Measurements from ENCODE around the gene ZNF331.

GRCh38 chr19:53596056-53596455 is 58.1 kb downstream of the ZNF331 start:
- TF ChIP-seq, protein P1, sequence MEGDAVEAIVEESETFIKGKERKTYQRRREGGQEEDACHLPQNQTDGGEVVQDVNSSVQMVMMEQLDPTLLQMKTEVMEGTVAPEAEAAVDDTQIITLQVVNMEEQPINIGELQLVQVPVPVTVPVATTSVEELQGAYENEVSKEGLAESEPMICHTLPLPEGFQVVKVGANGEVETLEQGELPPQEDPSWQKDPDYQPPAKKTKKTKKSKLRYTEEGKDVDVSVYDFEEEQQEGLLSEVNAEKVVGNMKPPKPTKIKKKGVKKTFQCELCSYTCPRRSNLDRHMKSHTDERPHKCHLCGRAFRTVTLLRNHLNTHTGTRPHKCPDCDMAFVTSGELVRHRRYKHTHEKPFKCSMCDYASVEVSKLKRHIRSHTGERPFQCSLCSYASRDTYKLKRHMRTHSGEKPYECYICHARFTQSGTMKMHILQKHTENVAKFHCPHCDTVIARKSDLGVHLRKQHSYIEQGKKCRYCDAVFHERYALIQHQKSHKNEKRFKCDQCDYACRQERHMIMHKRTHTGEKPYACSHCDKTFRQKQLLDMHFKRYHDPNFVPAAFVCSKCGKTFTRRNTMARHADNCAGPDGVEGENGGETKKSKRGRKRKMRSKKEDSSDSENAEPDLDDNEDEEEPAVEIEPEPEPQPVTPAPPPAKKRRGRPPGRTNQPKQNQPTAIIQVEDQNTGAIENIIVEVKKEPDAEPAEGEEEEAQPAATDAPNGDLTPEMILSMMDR (conservative IDR thresholded peaks at IDR 0.05), result no peak
- no peak for TF ChIP-seq ZFX (IDR thresholded peaks at IDR 0.05)

All from C4-2B (cell line).